Peyer's patch (tissue), 4 donors: Measurements from ENCODE around the gene OR6C65. TPM values are rescaled to one million over a fixed set of nuclear protein-coding genes. Genes with fewer than 3 reads are reported as not detected.
"Not testable (repeated sequence)": the region's sequence is repeated elsewhere in the genome, so short reads cannot be mapped to it uniquely, and the experiment has no call there.

Source experiments
- DNase-seq, 3 donors: peaks; one replicate each; pipeline ENCODE4 v3.0.0-alpha.2; 2017 to 2019
- H3K27ac ChIP-seq, 4 donors: fragments of 200-600 bp; sonication (generic); one replicate each; pipeline ENCODE4 v1.5.1; 2016 to 2019
- H3K27me3 ChIP-seq, 2 donors: fragments of 200-600 bp; sonication (generic); one replicate each; pipeline ENCODE4 v1.5.1; 2019
- H3K36me3 ChIP-seq, 3 donors: fragments of 200-600 bp; sonication (generic); one replicate each; pipeline ENCODE4 v1.5.1; 2016 to 2019
- H3K4me1 ChIP-seq, 4 donors: fragments of 200-600 bp; sonication (generic); one replicate each; pipeline ENCODE4 v1.5.1; 2016 to 2019
- H3K4me3 ChIP-seq, 4 donors: fragments of 200-600 bp; sonication (generic); 1 replicate in 3 of 4; 2 replicates in 1 of 4; pipeline ENCODE4 v1.5.1; 2016 to 2019; ENCODE audit warnings: mild to moderate bottlenecking in 1 of 4
- H3K9me3 ChIP-seq, 4 donors: fragments of 200-600 bp; sonication (generic); one replicate each; pipeline ENCODE4 v1.5.1; 2016 to 2019; ENCODE audit warnings: mild to moderate bottlenecking in 1 of 4
- POLR2A ChIP-seq, 2 donors: fragments of 450-650 bp; IDR thresholded peaks; one replicate each; pipeline ENCODE4 v1.5.1; 2017; ENCODE audit warnings: antibody characterized with exemption in 2 of 2, mild to moderate bottlenecking in 2 of 2, moderate library complexity in 2 of 2
- total RNA-seq, 4 donors: library from RNA; depleted of rRNA; stranded (reverse); fragments of >200 nt; gene quantifications; one replicate each; pipeline ENCODE4 v1.1.0, GENCODE V29; 2016
- TF ChIP-seq, protein P1 (sequence below), 6 experiments: fragments of 450-650 bp in 4 of 6; fragments of 200-600 bp in 2 of 6; sonication (generic) in 1 of 6; IDR thresholded peaks; one replicate each; pipeline ENCODE4 v1.5.1; 2017 to 2019; ENCODE audit warnings: antibody characterized with exemption in 6 of 6, mild to moderate bottlenecking in 3 of 6, moderate library complexity in 1 of 6

Gene OR6C65
- total RNA-seq, 4 donors from 2014 or later = not detected

DNA sequence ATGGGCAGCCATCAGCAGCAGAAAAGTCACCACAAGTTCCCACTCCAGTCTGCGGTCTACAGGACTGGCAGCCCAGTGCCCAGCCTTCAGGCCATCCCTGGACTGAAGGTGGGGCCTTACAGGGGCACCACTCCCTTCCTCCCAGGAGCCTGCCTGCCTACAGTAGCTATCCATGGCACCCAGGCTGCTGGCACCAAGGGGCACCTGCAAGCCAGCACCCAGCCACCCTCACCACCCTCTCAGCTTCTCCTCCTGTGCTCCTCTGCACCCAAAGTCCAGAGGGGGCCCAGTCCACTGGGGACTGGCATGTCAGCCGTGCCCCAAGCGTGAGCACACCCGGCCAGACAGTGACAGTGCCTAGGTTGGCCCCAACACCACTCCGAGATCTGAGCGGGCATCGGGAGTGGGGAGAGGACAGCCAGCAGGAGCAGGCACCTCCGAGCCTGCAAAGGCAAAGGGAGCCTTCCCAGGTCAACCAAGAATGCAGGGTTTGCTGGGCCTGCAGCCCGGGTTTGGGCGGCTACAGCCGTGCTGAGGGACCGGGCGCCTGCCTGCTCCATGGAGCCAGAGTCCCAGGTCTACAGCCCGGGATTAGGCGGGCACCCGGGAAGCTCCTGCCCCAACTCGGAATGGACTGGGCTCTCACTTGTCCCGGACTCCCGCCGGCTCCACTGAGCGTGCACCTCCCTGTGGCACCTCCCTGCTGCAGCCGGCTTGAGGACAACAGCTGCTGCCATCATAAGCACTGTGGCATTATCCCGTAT, 8.1 kb upstream of the OR6C65 start:
- Histone ChIP-seq H3K27me3 (no peaks in the 10 kb centered on the region), H3K36me3 (no peaks in the 10 kb centered on the region)
- no peak for DNase-seq

DNA sequence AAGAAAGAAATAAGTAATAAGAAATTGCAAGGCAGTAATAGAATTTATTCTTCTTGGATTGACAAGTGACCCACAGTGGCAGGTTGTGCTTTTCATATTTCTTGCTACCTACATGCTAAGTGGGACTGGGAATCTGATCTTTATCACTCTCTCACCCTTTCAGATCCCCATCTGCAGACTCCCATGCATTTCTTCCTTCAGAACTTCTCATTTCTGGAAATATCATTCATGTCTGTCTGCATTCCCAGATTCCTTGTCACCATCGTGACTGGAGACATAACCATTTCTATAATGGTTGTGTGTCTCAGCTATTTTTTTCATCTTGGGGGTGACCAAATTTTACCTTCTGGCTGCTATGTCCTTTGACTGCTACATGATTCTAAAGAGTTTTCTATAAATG, 4.0 kb upstream of the OR6C65 start:
- Histone ChIP-seq H3K27me3 (no peaks in the 10 kb centered on the region), H3K4me3 (no peak overlapping the region), H3K27ac (no peak overlapping the region), H3K36me3 (no peaks in the 10 kb centered on the region), H3K4me1 (no peaks in the 10 kb centered on the region), H3K9me3 (no peaks in the 10 kb centered on the region)
- TF ChIP-seq, protein P1, sequence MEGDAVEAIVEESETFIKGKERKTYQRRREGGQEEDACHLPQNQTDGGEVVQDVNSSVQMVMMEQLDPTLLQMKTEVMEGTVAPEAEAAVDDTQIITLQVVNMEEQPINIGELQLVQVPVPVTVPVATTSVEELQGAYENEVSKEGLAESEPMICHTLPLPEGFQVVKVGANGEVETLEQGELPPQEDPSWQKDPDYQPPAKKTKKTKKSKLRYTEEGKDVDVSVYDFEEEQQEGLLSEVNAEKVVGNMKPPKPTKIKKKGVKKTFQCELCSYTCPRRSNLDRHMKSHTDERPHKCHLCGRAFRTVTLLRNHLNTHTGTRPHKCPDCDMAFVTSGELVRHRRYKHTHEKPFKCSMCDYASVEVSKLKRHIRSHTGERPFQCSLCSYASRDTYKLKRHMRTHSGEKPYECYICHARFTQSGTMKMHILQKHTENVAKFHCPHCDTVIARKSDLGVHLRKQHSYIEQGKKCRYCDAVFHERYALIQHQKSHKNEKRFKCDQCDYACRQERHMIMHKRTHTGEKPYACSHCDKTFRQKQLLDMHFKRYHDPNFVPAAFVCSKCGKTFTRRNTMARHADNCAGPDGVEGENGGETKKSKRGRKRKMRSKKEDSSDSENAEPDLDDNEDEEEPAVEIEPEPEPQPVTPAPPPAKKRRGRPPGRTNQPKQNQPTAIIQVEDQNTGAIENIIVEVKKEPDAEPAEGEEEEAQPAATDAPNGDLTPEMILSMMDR (IDR thresholded peaks at IDR 0.05) = no peak
- no peak for TF ChIP-seq POLR2A (IDR thresholded peaks at IDR 0.05)
- DNase-seq = no peak

More for the DNA sequence above, 8.1 kb upstream of the OR6C65 start:
- Histone ChIP-seq H3K4me3 (no peak overlapping the region), H3K27ac (no peak overlapping the region), H3K9me3 (no peaks in the 10 kb centered on the region), H3K4me1 (no peaks in the 10 kb centered on the region)
- TF ChIP-seq, protein P1 (IDR thresholded peaks at IDR 0.05) = no peak
- no peak for TF ChIP-seq POLR2A (IDR thresholded peaks at IDR 0.05)

DNA sequence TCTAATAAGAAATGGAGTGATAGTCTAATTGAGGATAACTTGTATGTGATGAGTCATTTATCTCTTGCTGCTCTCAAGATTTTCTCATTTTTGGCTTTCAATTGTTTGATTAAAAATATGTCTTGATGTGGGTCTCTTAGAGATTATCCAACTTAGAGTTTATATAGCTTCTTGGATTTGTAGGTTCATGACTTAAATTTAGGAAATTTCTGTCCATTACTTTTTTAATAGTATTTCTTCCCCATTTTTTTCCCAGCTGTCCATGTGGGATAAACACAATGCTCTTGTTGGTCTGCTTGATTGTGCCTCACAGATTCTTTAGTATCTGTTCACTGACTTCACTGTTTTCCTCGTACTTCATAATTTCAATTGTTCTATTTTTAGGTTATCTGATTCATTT, 7.5 kb downstream of the OR6C65 start:
- peaks cover 0 to 3% (median 0%) of the 10 kb centered on the region in 4 donors for H3K9me3 ChIP-seq
- no peak for DNase-seq
- H3K4me3 ChIP-seq = no peak overlapping the region
- TF ChIP-seq POLR2A (IDR thresholded peaks at IDR 0.05) = no peak
- TF ChIP-seq, protein P1 (IDR thresholded peaks at IDR 0.05) = no peak
- no peaks in the 10 kb centered on the region for H3K27me3 ChIP-seq
- H3K36me3 ChIP-seq = no peaks in the 10 kb centered on the region
- no peak overlapping the region for H3K27ac ChIP-seq
- H3K4me1 ChIP-seq = no peaks in the 10 kb centered on the region

DNA sequence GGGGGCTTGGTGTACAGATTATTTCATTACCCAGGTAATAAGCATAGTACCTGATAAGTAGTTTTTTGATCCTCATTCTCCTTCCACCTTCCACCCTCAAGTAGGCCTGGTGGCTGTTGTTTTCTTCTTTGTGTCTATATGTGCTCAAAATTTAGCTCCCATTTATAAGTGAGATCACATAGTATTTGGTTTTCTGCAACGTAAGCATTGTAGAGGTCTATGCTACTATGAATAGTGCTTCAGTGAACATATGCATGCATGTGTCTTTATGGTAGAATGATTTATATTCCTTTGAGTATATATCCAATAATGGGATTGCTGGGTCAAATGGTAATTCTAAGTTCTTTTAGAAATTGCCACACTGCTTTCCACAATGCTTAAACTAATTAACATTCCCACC, 8.8 kb downstream of the OR6C65 start:
- not testable (repeated sequence) for H3K4me1 ChIP-seq, H3K27me3 ChIP-seq, H3K27ac ChIP-seq, H3K4me3 ChIP-seq, H3K36me3 ChIP-seq, H3K9me3 ChIP-seq, DNase-seq

DNA sequence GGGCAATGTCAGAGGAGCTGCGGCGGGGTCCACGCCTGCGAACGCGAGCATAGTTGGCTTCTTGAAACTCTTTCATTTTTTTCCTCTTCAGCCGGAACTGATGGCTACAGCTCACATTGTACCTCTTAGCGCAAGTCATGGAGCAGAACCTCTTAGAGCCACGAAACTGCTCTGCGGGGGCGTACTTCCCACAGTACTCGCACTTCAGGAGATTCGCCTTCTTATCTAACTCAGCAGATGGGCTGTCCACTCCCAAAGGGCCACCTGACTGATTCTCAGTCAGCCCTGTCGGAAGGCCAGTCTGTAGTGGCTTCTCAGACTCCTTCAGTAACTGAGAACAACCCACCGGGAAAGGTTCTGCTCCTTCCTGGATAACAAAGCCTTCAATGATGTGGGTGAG, 11.8 kb downstream of the OR6C65 start:
- not testable (repeated sequence) for H3K27me3 ChIP-seq, H3K36me3 ChIP-seq, DNase-seq

DNA sequence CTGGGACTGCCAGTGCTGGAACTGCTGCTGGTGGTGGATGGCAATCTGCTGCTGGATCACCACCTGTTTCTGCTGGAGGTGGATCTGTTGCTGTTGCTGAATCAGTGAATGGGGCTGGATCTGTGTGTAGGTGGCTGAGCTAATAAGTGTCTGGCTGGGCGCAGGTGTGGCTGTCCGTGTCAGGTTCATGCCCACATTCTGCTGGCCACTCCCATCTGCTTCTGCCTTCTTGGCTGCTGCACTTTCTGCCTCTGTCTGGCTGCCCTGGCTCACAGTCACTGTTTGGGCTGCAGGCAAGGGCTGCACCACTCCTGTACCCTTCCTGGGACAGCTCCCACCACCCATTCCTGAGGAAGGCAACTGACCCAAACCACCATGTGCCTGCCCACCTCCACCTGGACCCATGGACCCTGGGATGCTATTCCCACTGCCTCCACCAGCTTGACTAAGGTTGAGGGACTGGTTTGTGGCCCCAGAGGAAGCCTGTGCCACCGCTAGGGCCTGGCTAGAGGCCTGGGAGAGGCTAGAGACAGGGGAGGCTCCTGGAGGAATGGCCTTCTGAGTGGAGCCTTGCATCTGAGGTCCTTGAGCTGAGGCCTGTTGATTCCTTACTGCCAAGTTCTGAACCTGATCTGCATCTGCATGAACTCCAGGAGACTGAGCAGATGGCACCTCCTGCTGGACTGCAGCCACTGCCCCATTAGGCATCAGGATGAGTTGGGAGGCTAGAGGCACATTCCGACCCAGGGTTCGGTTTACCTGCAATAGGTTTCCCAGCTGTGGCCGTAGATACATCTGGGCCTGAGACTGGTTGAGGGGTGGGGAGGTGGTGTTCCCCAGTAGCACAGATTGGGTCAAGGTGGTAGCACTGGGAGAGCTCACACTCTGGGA, 13.4 kb downstream of the OR6C65 start:
- DNase-seq, H3K9me3 ChIP-seq, H3K4me3 ChIP-seq, H3K27ac ChIP-seq, H3K36me3 ChIP-seq, H3K27me3 ChIP-seq, H3K4me1 ChIP-seq: not testable (repeated sequence)

More for the DNA sequence above, 11.8 kb downstream of the OR6C65 start:
- H3K9me3 ChIP-seq, H3K4me3 ChIP-seq, H3K27ac ChIP-seq, H3K4me1 ChIP-seq: not testable (repeated sequence)

DNA sequence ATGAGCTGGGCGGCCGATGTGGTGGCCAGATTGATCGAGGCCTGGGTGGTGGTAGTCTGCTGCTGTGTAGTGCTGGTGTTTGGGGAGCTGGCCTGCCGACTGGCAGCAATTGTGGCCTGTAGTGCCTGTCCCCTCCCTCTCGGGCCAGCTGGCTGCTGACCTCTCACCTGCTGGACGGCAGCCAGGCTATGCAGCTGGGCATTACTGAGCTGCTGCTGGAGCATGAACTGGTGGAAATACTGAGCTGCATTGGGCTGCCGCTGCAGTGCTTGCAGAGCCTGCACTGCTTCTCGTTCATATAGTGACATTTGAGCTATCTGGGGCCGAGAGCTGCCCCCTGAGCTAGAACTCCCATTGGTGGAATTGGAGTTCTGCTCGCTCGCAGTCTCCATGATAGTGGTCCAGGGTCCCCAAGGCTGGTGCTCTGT, 14.1 kb downstream of the OR6C65 start:
- not testable (repeated sequence) for DNase-seq, H3K4me3 ChIP-seq, H3K27me3 ChIP-seq, H3K36me3 ChIP-seq, H3K4me1 ChIP-seq, H3K27ac ChIP-seq, H3K9me3 ChIP-seq

DNA sequence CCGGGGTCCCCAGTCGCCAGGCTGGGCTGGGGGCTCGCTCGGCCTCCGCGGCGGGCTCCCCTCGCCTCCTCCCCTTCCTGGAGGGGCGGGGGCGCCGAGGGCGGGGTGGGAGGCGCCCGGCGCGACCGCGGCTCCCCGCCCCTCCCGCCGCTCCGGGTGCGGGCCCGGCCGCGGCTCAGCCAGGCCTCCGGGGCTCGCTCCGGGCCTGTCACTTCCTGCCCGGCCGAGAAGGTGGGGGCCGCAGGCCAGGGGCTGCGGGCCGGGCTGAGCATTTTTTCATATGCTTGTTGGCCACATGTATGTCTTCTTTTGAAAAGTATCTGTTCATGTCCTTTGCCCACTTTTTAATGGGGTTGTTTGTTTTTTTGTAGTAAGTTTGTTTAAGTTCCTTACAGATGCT, 14.6 kb downstream of the OR6C65 start:
- H3K27ac ChIP-seq, H3K4me3 ChIP-seq, H3K9me3 ChIP-seq, H3K4me1 ChIP-seq, H3K27me3 ChIP-seq, DNase-seq, H3K36me3 ChIP-seq: not testable (repeated sequence)
